Activated naive CD4-positive, alpha-beta T cell (primary cell): ENCODE data around the gene SMPD3.
A peak's percentile ranks its signal among the peaks of the same experiment; 100 is the strongest.

Experiments used
- DNase-seq, 4 experiments: peaks; one replicate each; lab custom pipeline; 2025; lab: John Stamatoyannopoulos, UW

Gene SMPD3

DNA sequence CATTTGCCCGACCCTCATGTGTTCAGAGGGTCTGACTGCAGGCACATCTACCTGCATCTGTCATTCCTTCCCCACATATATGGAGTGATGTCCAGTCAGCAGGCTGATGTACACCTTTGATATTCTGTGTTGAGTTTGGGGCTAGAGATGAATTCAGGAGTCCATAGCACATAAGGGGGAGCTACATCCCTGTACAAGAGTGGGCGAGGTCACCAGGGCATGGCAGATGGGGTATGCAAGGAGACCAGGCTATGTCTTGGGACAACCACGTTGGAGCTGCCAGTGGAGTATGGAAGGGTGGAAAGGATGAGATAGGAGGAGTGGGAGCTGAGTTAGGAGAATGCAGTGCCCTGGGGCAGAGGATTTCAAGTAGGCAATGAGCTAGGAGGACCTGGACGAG is 15.0 kb downstream of the SMPD3 start:
- no peak for DNase-seq

DNA sequence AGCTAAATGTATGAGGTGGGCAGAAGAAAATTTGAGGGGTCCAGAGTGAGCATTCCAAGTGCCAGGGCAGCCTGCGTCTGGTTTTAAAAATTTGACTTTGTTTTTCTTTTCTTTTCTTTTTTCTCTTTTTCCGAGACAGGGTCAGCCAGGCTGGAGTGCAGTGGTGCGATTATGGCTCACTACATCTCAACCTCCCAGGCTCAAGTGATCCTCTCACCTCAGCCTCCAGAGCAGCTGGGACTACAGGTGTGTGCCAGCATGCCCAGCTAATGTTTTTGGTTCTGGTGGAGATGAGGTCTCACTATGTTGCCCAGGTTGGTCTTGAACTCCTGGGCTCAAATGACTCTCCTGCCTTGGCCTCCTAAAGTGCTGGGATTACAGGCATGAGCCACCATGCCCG is 15.6 kb downstream of the SMPD3 start:
- no peak for DNase-seq

DNA sequence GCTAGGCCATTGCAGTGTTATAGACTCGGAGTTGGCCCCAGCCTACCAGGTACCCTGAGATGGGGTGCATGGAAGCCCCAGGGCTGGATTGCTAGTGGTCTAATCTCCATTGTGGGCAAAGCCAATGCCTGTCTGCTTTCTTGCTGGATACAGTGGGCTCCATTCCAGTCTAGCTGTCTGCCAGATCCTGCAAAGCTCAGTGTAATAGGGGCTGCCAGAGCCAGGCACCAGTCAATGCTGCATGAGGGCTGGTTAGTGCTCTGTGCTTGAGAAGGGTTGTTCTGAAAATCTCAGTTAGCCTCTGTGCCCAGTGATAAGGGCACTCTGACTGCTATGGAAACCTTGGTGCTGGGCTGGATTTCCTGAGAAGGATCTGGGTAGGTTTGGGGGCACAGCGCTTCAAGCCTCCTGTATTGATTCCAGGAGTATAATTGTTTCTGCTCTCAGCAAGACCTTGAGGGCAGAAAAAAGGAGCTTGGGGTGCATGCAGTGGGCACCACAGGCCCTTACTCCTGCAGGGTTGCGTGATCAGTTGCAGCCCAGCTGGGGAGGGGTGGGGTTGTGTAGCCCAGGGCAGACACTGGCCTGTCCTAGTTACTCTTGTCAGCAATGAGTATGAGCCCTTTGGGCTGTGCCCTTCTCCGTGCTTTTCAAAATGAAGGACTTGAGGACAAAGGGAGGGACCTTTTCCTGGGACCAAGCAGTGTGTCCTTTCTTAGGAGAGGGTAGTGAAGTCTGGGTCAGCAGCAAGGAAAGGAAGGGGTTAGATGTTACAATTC is 19.0 kb downstream of the SMPD3 start:
- no peak for DNase-seq

DNA sequence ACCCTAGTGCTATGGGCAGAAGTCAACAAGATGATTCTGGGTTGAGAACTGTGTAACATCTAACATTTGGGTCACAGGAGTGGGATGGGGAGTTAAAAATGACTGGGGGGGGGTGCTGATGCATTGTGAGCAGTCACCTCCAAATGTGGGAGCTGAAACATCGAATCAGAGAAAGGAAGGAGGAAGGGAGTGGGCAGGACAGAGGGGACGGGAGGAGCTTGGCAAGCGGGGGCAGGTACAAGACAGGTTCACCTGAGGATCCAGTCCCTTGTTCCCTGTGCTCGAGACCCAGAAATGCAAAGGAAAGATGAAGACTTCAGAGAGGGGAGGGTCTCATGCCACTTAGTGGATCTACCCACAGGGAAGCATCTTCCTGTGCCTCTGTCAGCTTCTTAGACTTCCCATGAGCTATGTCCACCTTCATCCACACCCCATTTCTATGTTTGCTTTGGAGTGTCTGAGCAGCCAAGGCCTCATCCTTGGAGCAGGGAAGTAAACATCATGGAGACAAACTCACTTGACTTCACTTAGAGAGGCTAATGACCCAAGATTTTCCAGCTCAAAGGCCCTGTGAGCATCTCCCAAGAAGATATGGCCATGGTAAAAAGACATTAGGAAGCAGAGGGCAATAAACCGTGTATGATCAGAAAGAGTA is 20.5 kb downstream of the SMPD3 start:
- DNase-seq = no peak

DNA sequence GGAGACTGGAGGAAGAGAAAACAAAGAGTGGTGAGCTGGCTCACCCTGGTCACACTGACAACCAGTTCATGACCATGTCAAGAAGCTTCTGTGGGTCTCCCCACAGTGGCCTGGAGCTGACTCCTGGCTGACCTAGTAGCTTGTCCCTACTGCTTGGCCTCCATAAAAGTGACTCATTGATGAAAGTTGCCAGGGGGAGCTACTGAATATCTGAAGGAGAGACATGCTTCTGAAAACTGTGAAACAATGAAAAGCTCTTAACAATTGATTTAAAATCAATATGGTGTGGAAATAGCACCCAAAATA is 22.0 kb downstream of the SMPD3 start:
- DNase-seq = no peak

DNA sequence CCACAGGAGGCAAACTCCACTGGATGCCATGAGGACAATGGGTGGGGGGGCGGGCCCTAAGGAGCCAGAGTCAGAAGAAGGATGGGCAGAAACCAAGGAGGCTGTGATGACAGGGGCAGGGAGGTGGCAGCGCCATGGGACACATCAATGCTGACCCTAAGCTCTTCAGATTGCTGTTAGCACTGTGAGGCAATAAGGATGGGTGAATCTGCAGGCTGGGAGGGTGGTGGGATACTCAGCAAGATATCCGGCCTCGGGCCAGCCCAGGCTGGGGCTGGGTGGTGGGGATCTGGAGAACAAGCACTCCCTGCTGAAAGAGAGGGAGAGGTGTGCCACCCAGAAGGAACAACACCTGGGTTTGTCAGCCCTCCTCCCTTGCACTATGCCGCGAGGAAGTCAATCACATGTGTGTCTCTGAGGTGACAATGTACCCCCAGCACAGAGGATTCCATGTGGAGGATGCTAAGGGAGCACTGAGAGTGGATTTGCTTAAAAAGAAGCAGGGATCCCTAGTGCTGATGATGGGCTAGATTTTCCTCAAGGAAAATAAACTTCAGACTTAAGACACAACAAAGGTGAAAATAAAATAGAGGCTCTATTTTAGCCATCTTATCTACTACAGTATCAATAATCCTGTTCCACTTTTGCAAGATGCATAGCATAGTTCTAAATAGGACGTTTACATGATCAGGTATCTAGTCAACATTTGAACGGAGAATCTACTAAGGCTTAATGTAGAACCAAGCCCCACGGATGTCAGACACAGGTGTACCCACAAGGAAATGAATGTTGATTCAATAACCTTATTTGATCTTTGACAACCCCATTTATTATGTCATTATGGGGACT is 22.6 kb downstream of the SMPD3 start:
- no peak for DNase-seq

DNA sequence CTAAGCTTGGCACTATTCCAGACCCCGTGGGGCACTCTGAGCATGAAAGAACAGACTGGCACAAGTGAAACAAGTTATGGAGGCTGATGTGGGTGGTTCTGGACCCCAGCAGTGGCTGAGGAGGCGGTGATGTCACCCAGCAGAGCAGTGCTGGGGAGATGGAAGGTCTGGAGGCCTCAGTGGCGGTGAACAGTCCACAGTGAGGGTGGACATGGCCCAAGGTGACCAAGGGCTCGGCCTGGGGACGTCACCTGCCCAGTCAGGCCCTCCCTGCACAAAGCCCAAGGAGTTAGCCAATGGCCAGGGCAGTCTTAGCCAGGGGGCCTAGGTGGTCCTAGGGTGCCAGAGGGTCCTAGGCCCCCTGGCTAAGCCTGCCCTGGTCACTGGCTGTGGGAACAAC is 24.5 kb downstream of the SMPD3 start:
- DNase-seq = no peak

DNA sequence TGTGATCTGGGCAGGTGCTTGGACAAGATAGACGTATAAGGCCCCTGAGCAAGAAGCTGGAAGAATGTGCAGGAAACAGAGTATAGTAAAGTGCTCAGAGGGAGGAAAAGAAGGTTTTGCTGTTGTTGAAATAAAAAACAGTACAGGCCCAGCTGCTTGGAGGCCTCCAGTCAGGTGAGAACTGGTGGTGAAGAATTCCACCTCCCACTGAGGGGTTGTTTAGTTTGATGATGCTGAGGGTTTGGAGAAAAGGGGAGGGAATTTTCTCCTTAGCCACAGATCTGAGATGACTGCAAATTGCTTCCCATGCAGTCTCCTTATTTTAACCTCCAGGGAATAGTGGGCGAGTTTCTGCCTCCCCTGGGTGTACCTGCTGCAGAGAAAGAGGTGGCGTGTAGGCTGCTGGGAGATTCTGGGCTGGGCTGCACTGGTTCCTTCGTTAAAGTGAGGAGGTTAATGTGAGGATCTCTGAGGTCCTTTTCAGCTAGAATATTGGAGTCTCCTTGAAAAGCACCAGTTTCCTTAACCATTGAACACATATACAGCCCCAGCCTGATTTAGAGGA is 25.8 kb downstream of the SMPD3 start:
- no peak for DNase-seq

DNA sequence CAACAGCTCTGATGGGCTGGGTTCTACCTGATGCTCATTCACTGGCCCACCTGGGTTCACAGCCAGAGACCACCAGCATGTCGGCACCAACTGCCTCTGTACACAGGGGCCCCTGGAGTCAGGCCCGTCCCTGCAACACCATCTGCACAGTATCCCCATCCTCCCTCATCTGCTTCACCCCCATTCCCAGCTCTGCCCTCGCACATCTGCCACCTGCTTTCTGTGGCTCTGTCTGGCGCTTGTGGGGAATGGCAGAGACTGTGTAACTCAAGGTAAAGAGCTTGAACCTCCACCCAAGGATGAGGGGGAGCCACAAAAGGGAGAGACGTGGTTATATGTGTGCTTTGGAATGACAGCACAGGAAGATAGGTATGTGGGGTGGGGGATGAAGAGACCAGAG is 27.2 kb downstream of the SMPD3 start:
- DNase-seq = no peak

DNA sequence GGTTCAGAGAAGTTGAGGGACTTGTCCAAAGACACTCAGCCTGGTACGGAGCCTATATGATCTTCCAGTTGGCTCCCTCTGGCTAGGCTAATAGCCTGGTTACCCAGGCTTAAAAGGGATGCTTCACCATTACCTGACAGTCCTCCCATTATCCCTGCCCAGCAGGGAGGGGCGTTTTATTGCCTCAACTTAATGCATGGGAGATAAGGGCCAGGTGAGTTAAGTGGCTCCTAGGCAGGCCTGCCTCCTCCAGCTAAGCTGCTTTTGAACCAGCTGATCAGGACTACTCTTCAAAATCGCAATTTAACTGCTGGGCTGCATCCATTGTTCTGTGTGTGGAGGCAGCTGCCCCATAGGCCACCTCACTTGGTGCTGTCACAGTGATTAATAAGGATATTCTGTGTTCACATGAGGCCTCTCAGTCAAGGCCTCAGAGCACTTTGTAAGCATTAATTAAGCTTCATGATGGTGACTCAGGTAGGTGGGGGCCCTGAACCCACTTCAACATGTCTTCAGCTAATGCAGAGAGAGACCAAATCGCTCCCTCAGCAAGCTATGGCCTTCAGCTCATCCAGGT is 27.9 kb downstream of the SMPD3 start:
- no peak for DNase-seq

DNA sequence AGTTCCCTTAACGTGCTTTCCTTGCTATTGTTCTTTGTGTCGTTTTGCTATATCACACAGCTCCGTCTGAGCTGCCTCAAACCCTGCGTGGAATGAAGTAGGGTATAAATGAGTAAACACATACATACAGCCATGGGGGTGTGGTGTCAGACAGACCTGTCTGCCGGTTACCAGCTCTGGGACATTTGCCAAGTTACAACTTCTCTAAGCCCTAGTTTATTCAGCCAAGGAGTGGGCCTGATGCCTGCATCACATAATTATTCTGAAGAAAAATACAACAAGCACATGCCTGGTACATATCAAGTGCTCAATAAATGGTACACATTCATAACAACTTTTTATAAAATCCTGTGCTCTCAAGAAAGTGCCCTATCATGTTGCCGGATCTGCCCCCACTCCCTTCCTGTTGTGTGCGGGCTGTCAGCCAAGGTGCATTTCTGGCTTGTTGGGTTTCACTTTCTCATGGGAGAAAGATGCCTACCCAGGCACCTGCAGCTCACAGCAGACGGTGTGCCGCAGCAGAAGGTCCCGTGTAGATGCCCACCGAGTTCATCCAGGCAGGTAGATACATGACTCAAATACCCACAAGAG is 30.5 kb downstream of the SMPD3 start:
- DNase-seq = peak; percentile 11 to 70 (median 46)

DNA sequence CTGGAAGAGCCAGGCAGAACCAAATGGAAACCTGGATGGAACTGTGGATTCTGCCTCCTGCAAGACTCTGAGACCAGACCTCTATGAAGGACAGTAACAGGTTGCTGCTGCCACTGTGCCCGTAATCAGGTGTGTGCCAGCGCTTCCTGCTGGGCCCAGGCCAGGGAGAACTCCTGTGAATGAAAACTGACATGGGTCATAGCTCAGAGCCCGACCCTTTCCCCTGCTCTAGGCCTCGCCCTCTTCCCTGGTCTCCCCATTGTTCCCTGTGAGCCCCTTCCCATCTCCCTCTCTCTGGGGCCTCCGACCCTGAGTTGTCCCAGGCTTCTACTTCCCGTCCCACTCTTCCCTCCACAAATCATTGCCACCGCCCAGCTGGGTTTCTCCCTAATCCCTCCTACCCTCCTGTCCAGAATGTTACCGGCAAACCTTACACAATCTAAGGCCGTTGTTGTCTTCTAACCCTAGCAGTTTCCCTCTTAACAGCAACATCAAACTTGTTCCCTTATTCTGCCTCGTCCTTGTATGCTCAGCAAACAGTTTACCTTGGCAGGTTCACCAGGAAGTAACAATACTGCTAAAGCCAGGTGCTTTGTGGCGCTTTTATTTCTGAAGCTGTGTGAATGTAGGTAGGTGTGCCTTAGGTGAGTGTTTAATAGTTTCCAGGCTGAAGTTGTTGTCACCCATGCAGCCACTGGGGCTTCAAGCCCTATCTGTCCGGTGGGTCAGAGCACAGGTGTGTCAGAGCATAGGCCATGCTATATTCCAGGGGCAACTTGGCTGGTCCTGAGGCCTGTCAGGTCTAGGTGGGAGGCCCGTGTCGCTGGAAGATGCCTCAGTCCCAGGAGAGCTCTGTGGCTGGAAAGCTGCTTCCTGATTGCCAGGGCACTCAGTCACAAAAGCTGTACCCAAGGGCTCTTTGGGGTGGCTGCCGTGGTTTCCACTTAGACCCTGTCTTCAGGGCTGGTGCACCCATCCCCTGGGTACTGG is 32.0 kb downstream of the SMPD3 start:
- DNase-seq = no peak

DNA sequence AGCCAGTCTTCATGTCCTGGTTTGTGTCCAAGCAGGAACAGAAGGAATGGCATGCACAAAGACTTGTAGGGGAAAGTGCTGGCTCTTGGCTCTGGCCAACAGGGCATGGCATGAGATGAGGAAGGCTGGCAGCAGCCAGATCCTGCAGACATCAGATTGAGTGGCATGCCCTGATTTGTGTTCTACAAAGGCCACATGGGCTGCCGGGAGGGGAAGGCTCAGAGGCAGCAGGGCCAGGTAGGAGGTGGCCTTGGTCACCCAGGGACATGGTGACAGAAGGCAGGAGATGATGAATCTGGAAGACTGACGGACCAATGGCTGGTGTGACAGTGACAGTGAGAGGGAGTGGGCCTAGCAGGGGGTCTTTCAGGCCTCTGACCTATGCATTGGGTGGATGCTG is 33.7 kb downstream of the SMPD3 start:
- DNase-seq = no peak

DNA sequence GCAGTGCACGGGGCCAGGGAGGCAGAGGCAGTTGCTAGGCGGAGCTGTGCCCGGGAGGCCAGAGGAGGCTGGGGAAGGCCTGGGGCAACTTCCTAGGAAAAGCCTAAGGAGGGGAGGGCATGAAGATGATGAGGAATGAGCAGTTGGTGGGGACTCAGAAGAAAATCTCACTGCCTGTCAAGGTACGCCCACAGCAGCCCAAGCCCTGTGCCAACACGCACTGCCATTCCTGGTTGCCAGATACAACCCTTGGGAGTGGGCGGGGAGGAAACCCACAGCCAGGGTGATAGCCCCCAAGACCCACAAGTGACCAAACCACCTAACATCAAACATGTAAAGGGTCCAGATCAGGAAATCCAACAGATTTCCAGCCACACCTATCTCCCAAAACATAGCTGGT is 36.2 kb downstream of the SMPD3 start:
- DNase-seq = no peak

DNA sequence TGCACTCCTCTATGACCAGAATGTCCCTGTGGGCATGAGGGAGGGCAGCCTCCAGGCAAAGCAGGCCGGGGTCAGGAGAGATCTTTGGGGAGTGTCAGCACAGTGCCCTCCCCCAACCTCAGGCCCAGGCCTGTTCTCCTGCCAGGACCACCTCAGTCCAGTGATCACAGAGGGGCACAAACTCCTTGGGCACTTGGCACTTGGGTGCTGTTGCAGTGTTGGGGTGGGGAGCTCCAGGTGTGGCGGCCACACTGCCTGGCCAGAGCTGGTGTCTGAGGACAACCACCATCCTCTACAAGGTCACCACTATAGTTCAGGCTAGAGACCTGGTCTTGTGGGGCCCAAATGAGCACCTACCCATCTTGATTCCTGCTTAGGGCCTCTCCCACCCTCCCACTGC is 37.2 kb downstream of the SMPD3 start:
- no peak for DNase-seq

DNA sequence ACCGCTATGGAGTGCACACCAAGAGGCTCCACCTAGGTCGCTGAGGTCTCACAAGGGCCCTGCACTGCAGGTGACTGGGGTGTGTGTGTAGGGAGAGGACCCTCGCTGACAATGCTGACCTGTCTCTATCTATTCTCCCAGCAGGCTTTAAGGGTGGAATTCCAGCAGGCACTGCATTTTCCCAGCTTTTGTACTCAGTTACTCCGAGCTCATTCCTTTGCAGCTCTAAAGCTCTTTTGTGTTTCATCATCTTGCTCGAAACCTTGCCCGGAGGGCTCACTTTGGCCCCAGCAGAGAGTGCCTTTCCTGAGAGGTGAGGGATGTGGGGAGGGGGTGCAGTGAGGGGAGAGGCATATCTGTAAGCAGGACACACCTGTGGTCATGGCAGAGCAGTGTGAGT is 39.3 kb downstream of the SMPD3 start:
- DNase-seq = no peak

DNA sequence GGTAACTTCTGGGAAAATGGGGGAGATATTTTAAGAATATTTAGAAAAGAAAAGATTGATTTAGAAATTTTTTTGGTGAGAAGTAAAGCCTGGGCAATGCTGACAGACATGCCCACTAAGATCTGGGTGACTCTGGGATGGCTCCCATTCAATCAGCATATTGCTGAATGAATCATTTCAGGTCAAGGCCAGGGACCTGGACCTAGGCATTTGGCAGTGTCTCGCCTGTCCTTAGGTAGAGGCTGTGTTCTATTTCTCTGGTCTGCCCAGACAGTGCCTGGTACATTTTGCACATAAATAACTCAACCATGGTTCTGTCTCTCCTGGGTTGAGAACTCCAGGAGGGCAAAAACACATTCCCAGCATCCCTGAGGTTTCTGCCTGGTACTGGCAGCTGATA is 39.9 kb downstream of the SMPD3 start:
- no peak for DNase-seq

DNA sequence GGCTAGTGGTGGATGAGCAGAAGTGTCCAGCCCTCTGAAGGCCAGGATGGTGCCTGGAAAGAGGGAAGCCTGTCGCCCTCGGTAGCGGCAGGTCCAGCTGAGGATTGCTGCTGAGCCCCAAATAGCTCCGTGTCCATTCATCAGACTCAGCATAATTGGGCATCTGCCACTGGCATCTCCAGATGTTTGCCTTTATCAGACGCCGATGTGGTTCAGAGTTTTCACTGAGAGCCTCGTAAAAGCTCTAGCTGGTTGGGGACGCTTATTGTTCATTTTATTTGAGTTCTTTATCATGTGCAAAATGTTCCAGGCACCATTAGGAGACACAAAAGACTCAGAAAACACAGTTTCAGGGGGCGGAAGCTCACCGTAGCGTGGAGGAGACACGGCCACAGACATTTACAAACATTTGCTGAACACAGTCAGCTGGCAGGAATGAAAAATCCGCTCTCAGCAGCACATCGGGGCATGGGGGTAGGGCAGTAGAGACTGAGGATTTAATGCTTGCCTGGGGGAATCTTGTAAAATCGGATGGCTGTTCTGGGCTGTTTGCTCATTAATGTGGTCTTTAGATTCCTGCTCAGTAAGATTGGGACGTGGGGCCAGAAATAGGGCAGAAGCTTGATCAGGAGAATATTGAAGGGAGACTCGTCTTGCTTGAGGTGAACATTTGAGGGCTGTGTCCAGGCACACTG is 41.7 kb downstream of the SMPD3 start:
- no peak for DNase-seq

DNA sequence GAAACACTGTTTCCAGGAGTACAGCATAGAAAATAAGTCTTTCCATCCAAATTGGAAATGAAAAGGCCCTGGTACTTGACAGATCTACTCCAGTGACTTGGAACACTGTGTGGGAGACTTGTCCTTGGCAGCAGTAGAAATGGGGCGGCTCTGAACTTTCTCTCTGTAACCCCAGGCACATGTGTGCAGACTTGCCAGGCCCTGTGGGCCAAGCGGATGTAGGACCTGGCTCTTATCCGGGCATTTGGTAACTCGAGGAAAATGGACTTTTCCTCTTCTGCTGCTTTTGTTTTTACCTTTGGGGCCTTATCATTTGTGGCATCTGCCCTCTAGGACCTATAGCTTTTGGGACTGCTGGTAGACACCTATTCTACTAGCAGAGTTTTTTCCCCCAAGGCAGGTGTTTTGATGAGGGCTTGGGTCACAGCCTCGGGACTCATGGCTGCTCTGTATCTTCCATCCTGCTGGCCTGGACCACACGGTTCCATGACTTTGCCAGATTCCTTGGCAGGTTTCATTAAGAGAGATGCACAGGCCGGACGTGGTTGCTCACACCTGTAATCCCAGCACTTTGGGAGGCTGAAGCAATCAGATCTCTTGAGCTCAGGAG is 43.5 kb downstream of the SMPD3 start:
- DNase-seq = no peak

DNA sequence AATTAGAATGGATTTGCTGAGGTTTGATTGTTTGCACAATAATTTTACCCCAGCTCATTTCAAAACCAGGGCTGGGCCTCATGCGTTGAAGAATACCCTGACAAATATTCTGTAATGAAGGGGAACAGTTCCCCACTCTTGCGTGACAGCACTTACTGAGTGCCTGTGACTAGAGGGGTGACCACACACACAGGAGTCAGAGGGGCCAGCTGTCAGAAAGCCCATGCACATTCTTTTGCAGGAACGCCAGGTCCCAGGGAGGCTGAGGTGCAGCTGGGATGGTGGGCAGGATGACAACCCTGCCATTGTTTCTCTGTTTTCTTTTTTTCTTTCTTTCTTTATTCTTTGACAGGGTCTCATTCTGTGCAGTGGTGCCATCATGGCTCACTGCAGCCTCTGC is 44.6 kb downstream of the SMPD3 start:
- no peak for DNase-seq
